ENCODE results near the gene NOTCH4.
A peak's percentile ranks its signal among the peaks of the same experiment; 100 is the strongest.
"Not testable (repeated sequence)": the region's sequence is repeated elsewhere in the genome, so short reads cannot be mapped to it uniquely, and the experiment has no call there.

The NOTCH4 gene

GRCh38 chr6:32223258-32224235, at the start of gene NOTCH4:
NOTCH4 (minus strand) TSS chr6:32224067; CDS start chr6:32223928, 139 bp downstream.
- FAIRE-seq, result no peak
- DNase-seq (ENCODE audit: low spot score), result no peak

DNA sequence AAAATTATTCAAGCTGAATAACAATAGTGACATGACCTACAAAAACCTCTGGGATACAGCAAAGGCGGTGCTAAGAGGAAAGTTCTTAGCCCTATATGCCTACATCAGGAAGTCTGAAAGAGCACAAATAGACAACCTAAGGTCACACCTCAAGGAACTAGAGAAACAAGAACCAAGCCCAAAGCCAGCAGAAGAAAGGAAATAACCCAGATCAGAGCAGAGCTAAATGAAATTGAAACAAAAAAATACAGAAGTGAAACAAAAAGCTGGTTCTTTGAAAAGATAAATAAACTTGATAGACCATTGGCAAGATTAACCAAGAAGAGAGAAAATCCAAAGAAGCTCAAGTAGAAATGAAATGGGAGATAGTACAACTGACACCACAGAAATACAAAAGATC, 47.6 kb upstream of the NOTCH4 start:
- no peak for DNase-seq (ENCODE audit: low spot score)

GRCh38 chr6:32268459-32268858, 44.6 kb upstream of the NOTCH4 start:
- DNase-seq (ENCODE audit: low spot score); FAIRE-seq: not testable (repeated sequence)

More for the DNA sequence above, 47.6 kb upstream of the NOTCH4 start:
- no peak for FAIRE-seq

DNA sequence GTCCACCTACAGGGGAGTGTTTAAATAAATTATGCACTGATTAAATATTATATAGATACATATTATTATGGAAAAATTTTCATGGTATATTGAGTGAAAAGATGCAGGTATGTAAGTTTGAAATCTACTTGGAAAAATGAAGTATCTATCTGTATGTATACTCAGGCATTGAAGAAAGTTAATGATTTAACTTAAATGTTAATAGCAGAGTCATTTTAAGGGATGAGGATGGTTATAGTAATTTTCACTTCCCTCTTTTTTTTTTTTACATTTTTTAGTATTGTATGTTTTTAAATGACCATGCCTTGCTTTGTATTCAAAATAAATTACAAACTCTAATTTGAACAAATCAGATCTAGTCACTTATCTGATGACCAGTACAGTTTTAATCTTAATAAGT, 43.2 kb upstream of the NOTCH4 start:
- no peak for FAIRE-seq
- no peak for DNase-seq (ENCODE audit: low spot score)

DNA sequence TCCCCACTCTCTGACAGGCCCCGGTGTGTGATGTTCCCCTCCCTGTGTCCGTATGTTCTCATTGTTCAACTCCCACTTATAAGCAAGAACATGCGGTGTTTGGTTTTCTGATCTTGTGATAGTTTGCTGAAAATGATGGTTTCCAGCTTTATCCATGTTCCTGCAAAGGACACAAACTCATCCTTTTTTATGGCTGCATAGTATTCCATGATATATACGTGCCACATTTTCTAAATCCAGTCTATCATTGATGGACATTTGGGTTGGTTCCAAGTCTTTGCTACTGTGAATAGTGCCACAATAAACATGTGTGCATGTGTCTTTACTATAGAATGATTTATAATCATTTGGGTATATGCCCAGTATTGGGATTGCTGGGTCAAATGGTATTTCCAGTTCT, 33.4 kb upstream of the NOTCH4 start:
- not testable (repeated sequence) for FAIRE-seq; DNase-seq (ENCODE audit: low spot score)

DNA sequence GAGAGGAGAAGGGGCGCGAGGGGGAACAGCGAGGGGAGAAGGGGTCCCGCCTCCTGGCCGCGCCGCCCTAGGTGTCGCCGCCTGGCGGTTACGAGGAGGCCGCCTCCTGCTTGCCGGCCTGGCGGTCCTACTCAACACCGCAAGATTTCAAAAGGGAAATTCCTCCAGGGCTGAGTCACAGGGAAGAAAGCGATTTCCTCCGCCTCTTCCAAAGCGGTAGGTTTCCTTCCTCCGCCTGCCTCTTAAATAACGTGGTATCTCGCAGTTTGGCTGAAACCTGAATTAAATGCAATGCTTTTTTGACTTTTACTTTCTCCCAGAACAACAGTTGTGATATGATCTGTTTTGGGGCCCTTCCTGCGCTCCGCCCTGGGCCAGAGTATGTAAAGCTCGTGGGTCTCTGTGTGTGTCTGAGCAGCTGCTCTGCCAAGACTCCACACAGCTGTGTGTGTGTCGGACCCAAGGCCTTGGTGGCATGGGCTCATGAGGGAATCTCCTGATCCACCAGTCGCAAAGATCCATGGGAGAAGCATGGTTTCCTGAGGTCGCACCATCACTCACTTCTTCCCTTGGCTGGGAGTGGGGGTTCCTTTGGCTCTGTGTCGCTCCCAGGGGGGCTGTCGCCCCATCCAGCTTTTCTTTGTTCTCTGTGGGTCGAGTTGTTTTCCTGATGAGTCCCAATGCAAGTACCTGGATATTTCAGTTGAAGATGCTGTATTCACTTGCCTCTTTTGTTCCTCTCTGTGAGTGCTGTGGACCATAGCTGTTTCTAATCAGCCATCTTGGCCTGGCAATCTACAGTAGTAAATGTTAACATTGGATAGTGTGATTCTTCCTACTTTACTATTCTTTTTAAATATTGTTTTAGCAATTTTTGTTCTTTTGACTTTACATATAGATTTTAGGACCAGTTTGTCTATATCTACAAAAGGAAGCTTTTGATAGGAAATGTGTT, 31.6 kb upstream of the NOTCH4 start:
- peak; percentile 91 for DNase-seq (ENCODE audit: low spot score)

GRCh38 chr6:32254761-32255198, 30.9 kb upstream of the NOTCH4 start:
- peak; percentile 53 for DNase-seq (ENCODE audit: low spot score)
- FAIRE-seq, result peak; percentile 68

More for the DNA sequence above, 31.6 kb upstream of the NOTCH4 start:
- FAIRE-seq, result peak; percentile 40

- FAIRE-seq (no peak), DNase-seq (ENCODE audit: low spot score) (no peak)
These were observed 28.6 kb upstream of the NOTCH4 start for GRCh38 chr6:32252331-32253009.

DNA sequence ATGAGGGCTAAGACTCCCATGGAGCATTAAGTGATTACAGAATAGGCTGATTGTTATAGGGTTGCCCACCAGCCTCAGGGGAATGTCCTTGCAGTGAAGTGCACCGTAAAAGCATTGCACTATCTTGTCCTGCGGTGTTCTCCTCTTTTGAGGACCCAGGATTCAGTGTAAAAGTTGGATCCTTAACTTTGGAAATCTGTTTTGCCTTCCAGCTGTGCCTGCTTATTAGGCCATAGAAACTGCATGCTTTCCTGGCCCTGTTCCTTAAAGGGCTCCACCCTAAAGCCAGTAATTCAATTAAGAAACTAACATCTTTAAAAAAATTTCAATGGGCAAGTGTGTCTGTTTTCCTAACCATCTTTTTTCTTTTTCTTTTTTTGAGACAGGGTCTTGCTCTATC, 25.4 kb upstream of the NOTCH4 start:
- DNase-seq (ENCODE audit: low spot score) (no peak), FAIRE-seq (no peak)

DNA sequence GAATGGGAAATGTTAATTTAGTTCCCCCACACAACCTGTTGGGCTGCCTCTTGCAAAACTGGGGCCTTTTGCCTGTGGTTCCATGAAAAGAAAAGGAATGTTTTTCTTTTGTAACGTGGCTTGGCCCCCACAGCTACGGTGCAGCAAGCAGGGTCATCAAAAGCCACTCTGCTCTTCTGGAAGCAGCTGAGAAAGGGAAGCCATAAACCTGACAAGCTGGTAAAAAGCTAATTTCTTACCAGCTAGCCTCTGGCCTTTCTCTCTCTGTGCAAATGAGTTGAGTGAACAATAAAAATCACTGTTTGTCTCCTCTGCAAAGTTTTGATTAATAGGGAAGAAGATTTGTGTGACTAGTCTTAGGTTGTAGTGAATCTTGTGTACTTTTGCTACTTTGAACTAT, 23.5 kb upstream of the NOTCH4 start:
- no peak for FAIRE-seq

GRCh38 chr6:32244946-32245398, 21.1 kb upstream of the NOTCH4 start:
- DNase-seq (ENCODE audit: low spot score) (peak; percentile 90), FAIRE-seq (no peak)

More for the DNA sequence above, 23.5 kb upstream of the NOTCH4 start:
- no peak for DNase-seq (ENCODE audit: low spot score)

DNA sequence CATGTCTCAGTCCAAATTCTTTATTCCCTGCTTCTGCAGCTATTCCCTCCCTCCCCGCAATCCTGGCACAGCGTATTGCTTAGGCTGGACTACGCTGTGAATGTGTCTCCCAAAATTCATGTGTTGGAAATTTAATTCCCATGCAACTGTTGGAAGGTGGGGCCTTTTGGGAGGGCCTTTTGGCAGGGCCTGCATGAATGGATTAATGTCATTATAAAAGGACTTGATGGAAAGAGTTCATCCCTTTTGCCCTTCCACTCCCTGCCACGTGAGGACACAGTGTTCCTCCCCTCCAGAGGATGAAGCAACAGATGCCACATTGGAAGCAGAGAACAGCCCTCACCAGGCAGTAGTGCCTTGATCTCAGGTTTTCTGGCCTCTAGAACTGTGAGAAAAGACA, 20.4 kb upstream of the NOTCH4 start:
- DNase-seq (ENCODE audit: low spot score) (no peak), FAIRE-seq (no peak)

GRCh38 chr6:32242318-32242813, 18.5 kb upstream of the NOTCH4 start:
- FAIRE-seq; DNase-seq (ENCODE audit: low spot score): not testable (repeated sequence)

DNA sequence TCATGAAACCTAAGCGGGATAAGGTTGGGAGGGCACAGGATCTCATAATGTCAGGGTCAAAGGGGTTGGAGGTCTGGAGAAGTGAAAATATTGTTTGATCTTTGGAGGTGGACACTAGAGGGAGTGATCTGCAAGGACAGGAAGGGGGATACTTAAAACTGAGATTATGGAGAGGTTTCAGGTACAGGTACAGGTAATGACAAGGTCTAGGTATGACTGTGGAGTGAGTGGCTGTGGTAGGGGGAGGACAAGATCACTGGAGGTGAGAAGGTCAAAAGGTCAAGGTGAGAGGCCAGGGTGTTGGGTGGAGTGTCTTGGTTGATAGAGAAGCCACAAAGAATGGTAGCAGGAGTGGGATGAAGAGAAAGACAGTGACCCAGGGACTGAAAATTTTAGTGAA, 16.8 kb upstream of the NOTCH4 start:
- FAIRE-seq (no peak), DNase-seq (ENCODE audit: low spot score) (no peak)

GRCh38 chr6:32239462-32239861, 15.6 kb upstream of the NOTCH4 start:
- DNase-seq (ENCODE audit: low spot score) (no peak), FAIRE-seq (no peak)

DNA sequence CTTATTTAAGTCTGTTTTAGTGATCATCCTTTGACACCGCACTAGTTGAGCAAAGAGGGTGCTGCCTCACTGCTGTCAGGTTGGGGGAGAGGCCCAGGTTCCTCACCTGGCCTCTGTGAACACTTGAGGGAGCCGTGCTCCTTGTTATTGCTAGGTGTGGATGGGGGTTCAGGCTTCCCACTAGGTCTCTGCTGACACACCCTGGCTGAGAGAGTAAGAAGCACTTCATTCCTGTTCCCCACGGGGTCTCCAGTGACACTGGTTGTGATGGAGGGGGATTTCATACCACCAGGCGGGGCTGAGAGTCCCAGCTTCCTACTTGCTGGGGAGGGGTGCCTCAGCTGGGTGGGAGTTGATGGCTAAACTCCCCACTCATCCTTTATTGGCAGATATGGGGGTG, 11.1 kb upstream of the NOTCH4 start:
- FAIRE-seq, result no peak
- DNase-seq (ENCODE audit: low spot score), result no peak

GRCh38 chr6:32226434-32226833, 2.6 kb upstream of the NOTCH4 start:
- DNase-seq (ENCODE audit: low spot score) (no peak), FAIRE-seq (no peak)

DNA sequence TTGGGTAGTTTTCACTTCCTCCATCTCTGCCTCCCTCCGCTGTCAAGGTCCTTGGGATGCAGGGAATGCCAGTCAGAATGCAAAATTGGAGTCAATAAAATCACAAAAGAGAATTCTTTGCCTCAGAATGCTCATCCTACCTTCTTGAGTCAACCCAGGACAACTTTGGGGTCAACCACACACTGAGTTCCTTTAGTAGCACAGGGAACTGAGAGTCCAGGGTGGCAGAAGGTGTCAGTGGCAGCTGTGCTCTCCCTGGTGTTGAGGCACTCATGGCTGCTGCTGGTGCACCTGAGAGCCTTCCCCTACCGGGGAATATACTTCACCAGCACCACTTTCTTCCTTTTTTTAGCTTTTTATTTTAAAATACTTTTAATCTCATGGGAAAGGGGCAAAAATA, 829 bp upstream of the NOTCH4 start:
- no peak for DNase-seq (ENCODE audit: low spot score)
- FAIRE-seq, result no peak

DNA sequence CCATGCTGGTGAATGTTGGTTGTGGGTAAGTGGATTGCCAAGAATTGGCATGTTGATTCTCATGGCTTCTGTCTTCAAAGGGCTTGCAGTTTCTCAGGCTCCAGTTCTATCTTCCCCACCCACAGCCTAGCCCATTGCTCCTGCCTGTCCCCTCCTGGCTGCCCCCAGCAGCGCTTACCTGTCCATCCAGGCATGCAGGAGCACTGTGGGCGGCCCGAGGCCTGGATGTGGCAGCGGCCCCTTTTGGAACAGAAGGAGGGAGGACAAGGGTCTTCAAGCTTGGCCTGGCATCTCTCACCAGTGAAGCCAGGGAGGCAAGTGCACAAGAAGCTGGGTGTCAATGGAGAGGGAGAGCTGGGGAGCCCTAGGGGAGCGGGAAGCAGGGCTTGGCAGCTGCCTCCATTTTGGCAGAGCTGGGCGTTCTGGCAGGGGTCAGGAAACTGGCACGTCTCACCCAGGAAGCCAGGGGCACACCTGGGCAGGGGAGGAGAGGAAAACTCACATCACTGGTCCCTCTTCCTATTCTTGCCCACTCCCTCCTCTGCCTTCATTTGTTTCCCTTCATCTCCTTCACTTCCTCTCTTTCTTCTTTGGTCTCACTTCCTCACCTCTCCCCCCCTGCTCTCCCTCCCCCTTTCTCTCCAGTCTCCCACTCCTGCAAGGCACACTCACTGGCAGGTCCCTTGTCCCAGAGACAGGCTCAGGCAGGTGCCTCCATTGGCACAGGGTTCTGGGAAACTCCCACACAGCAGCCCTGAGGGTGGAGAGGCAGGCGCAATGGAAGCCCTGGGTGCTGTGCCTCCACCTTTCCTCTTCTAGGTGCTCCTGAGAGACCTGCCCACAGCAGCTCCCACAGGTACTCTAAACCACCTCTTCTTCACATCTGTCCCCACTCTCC, 1.3 kb downstream of the NOTCH4 start:
- FAIRE-seq (no peak), DNase-seq (ENCODE audit: low spot score) (no peak)

- no peak for DNase-seq (ENCODE audit: low spot score)
- no peak for FAIRE-seq
These were observed 3.8 kb downstream of the NOTCH4 start for GRCh38 chr6:32220021-32220420.

All from urothelium cell line (cell line).